Spleen (tissue), 11 donors: ENCODE data around the gene BTBD3. TPM values are rescaled to one million over a fixed set of nuclear protein-coding genes. Genes with fewer than 3 reads are reported as not detected.

Experiments
- DNase-seq: peaks from one replicate; pipeline ENCODE4 v3.0.0-alpha.2; 2020
- H3K27ac ChIP-seq, 8 donors: fragments of 200-600 bp; sonication (generic) in 7 of 8; 1 replicate in 4 of 8; 2 replicates in 4 of 8; pipeline versions ENCODE4 v1.5.0 to v1.8.0; 2016 to 2021; ENCODE audit warnings: inconsistent platforms in 4 of 8, mild to moderate bottlenecking in 4 of 8, moderate library complexity in 1 of 8
- H3K27me3 ChIP-seq, 7 donors: fragments of 200-600 bp; sonication (generic) in 6 of 7; replicated peaks in 1 of 7; 1 replicate in 4 of 7; 2 replicates in 3 of 7; pipeline versions ENCODE4 v1.5.0 to v1.8.0; 2016 to 2021; ENCODE audit warnings: inconsistent platforms in 3 of 7, mild to moderate bottlenecking in 1 of 7
- H3K36me3 ChIP-seq, 6 donors: fragments of 200-600 bp; sonication (generic) in 5 of 6; 1 replicate in 4 of 6; 2 replicates in 2 of 6; pipeline versions ENCODE4 v1.5.0 to v1.8.0; 2016 to 2021; ENCODE audit warnings: inconsistent platforms in 2 of 6
- H3K4me1 ChIP-seq, 6 donors: fragments of 200-600 bp; sonication (generic) in 5 of 6; 1 replicate in 3 of 6; 2 replicates in 3 of 6; pipeline versions ENCODE4 v1.5.0 to v1.8.0; 2016 to 2021; ENCODE audit warnings: inconsistent platforms in 3 of 6
- H3K4me3 ChIP-seq, 8 donors: fragments of 200-600 bp; sonication (generic) in 7 of 8; 1 replicate in 4 of 8; 2 replicates in 4 of 8; pipeline versions ENCODE4 v1.5.0 to v1.8.0; 2016 to 2021; ENCODE audit warnings: inconsistent platforms in 4 of 8, mild to moderate bottlenecking in 4 of 8, moderate library complexity in 2 of 8
- H3K9me3 ChIP-seq, 8 donors: fragments of 200-600 bp; sonication (generic) in 7 of 8; 1 replicate in 4 of 8; 2 replicates in 4 of 8; pipeline versions ENCODE4 v1.5.0 to v1.8.0; 2016 to 2021; ENCODE audit warnings: inconsistent platforms in 4 of 8
- CTCF ChIP-seq, 11 experiments: fragments of 200-600 bp in 7 of 11; fragments of 450-650 bp in 4 of 11; sonication (generic) in 4 of 11; IDR thresholded peaks in 8 of 11; conservative IDR thresholded peaks in 3 of 11; 1 replicate in 7 of 11; 2 replicates in 4 of 11; pipeline versions ENCODE4 v1.4.0 to v1.8.0; 2016 to 2021; ENCODE audit warnings: antibody characterized with exemption in 11 of 11, inconsistent platforms in 4 of 11, mild to moderate bottlenecking in 1 of 11
- POLR2A ChIP-seq, 3 donors: fragments of 450-650 bp; IDR thresholded peaks; one replicate each; pipeline ENCODE4 v1.5.1; 2017; ENCODE audit warnings: antibody characterized with exemption in 3 of 3, mild to moderate bottlenecking in 1 of 3
- POLR2AphosphoS5 ChIP-seq, 3 donors: sonication (generic); formaldehyde crosslinking; IDR thresholded peaks; one replicate each; pipeline ENCODE4 v1.5.1; 2017; ENCODE audit warnings: antibody characterized with exemption in 3 of 3
- WGBS, 5 donors: extraction: QIAGEN DNeasy Blood & Tissue Kit in 3 of 5; methylation state at CpG; one replicate each; pipeline versions ENCODE4 v1.1.5 to v1.1.7; 2013 to 2018; 5-methylcytosine and 5-hydroxymethylcytosine counted together
- intact Hi-C: fragments of 100-400 bp; cut with DNase I; formaldehyde crosslinking; loops from one replicate; pipeline ENCODE4 v1.15.0; 2023; ENCODE audit warnings: low total_unique reads
- polyA plus RNA-seq, 3 donors: library from polyadenylated mRNA; stranded (reverse); fragments of 200-250 nt; gene quantifications; one replicate each; pipeline ENCODE4 v1.2.1, GENCODE V29; 2013
- total RNA-seq, 7 donors: library from RNA; depleted of rRNA in 3 of 7; stranded (reverse); fragments of >200 nt in 3 of 7; fragmentation: NEBNext Ultra II Directional in 4 of 7; extraction: Animal tissue kit (Norgen Biotek cat#: 25700) in 4 of 7; gene quantifications; one replicate each; pipeline versions ENCODE4 v1.1.0 to v1.2.1, GENCODE V29; 2016 to 2021
- donor health status: healthy with polysubstance abuse.
- donor health status: DM: no; HTN: no; CAD: no; lungs with moderate emphysema.
- donor health status: DM: no; HTN: no; CAD: no.
- donor health status: Bipolar disorder and iron deficiency.
- donor health status: healthy.
- donor health status: DM: no; HTN: no; CAD: no.
- donor health status: DM: yes; HTN: yes; CAD: no.

Gene BTBD3
- total and polyA plus RNA-seq, 10 donors: 3.3 to 30.7 (median 18.3) TPM

GRCh38 chr20:11936157-11936556 lies 18.5 kb downstream of the BTBD3 start:
- intact Hi-C loops: no loop called here
- TF ChIP-seq CTCF (IDR thresholded peaks at IDR 0.05 in 8 of 11, conservative IDR thresholded peaks at IDR 0.05 in 3 of 11) (no peak), POLR2AphosphoS5 (IDR thresholded peaks at IDR 0.05) (no peak), POLR2A (IDR thresholded peaks at IDR 0.05) (no peak)
- H3K4me3 ChIP-seq: no peak overlapping the region
- WGBS, 5 donors: 70 to 89% (median 84%) methylated on average over 6 of the region's 6 CpGs
- no peak overlapping the region for H3K27ac ChIP-seq
- H3K27me3 ChIP-seq: no peaks in the 10 kb centered on the region
- no peaks in the 10 kb centered on the region for H3K9me3 ChIP-seq
- H3K4me1 ChIP-seq: no peaks in the 10 kb centered on the region
- no peak for DNase-seq
- no peaks in the 10 kb centered on the region for H3K36me3 ChIP-seq

- Histone ChIP-seq H3K27ac (no peak overlapping the region), H3K36me3 (no peaks in the 10 kb centered on the region), H3K9me3 (no peaks in the 10 kb centered on the region), H3K4me3 (no peak overlapping the region), H3K27me3 (no peaks in the 10 kb centered on the region), H3K4me1 (no peaks in the 10 kb centered on the region)
- no peak for DNase-seq
- intact Hi-C loops: no loop called here
- no peak for TF ChIP-seq CTCF (IDR thresholded peaks at IDR 0.05 in 8 of 11, conservative IDR thresholded peaks at IDR 0.05 in 3 of 11)
- no peak for TF ChIP-seq POLR2AphosphoS5 (IDR thresholded peaks at IDR 0.05)
- TF ChIP-seq POLR2A (IDR thresholded peaks at IDR 0.05): no peak
These were observed 19.5 kb downstream of the BTBD3 start for GRCh38 chr20:11937230-11937629.

- no peak for DNase-seq
- intact Hi-C loops: no loop called here
- no peaks in the 10 kb centered on the region for H3K4me1 ChIP-seq
- no peaks in the 10 kb centered on the region for H3K36me3 ChIP-seq
- TF ChIP-seq POLR2A (IDR thresholded peaks at IDR 0.05) (no peak), POLR2AphosphoS5 (IDR thresholded peaks at IDR 0.05) (no peak), CTCF (IDR thresholded peaks at IDR 0.05 in 8 of 11, conservative IDR thresholded peaks at IDR 0.05 in 3 of 11) (no peak)
- 87 to 95% (median 93%) methylated on average over 4 of the region's 4 CpGs for WGBS, 5 donors
- H3K9me3 ChIP-seq: peaks cover 0 to 5% (median 0%) of the 10 kb centered on the region in 8 donors
- H3K27ac ChIP-seq: no peak overlapping the region
- no peaks in the 10 kb centered on the region for H3K27me3 ChIP-seq
- H3K4me3 ChIP-seq: no peak overlapping the region
These were observed 24.0 kb downstream of the BTBD3 start for GRCh38 chr20:11941593-11942246.

DNA sequence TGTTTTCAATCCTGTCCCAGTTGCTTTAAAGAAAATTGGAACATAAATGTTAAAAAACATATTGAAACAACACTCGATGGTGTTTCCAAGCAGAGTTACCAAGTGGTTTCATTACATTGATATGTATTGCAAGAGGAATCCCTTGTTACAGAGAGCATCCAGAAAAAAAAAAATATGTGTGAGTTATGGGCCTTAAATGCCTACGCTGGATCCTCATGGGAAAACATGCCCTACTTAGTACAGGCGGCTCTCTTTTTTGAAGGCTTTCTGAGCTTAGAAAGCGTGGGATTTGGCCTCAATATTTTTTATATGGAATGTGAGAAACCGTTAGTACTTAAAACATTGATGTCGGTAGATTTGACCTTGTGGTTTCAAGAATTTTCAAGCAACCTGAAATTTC lies 26.1 kb downstream of the BTBD3 start:
- DNase-seq: no peak
- Histone ChIP-seq H3K4me1 (no peaks in the 10 kb centered on the region), H3K4me3 (no peak overlapping the region), H3K36me3 (no peaks in the 10 kb centered on the region), H3K27ac (no peak overlapping the region), H3K27me3 (no peaks in the 10 kb centered on the region), H3K9me3 (peaks cover 0 to 5% (median 0%) of the 10 kb centered on the region in 8 donors)
- intact Hi-C loops: no loop called here
- TF ChIP-seq POLR2A (IDR thresholded peaks at IDR 0.05): no peak
- no peak for TF ChIP-seq CTCF (IDR thresholded peaks at IDR 0.05 in 8 of 11, conservative IDR thresholded peaks at IDR 0.05 in 3 of 11)
- no peak for TF ChIP-seq POLR2AphosphoS5 (IDR thresholded peaks at IDR 0.05)
- WGBS, 5 donors: 80 to 94% (median 90%) methylated on average over 6 of the region's 6 CpGs
